GM19043 (cell line): ENCODE results near the gene SLC35E4.
"Not testable (repeated sequence)": the region's sequence is repeated elsewhere in the genome, so short reads cannot be mapped to it uniquely, and the experiment has no call there.

ENCODE experiments used
- ATAC-seq: cut with Tn5 transposase; IDR thresholded peaks from one replicate; pipeline ENCODE4 v1.9.1; 2021; ENCODE audit warnings: low read depth; ENCODE audit not compliant: unreplicated experiment

The SLC35E4 gene

GRCh38 chr22:30635273-30636225 is at the start of gene SLC35E4:
Gene SLC35E4, plus strand, starts transcription at chr22:30635781. Its CDS starts 670 bp downstream, at chr22:30636451.
- ATAC-seq, result peak; percentile 52

GRCh38 chr22:30586414-30586813 is 49.2 kb upstream of the SLC35E4 start:
- no peak for ATAC-seq

GRCh38 chr22:30591191-30591587 is 44.4 kb upstream of the SLC35E4 start:
- no peak for ATAC-seq

- peak; percentile 93 for ATAC-seq
Measured at GRCh38 chr22:30591588-30592359, 43.8 kb upstream of the SLC35E4 start, which contains the start of gene PES1. Gene PES1, minus strand, starts transcription at chr22:30591910. Its CDS starts 77 bp downstream, at chr22:30591833.

GRCh38 chr22:30592360-30592713 is 43.2 kb upstream of the SLC35E4 start:
- not testable (repeated sequence) for ATAC-seq

- ATAC-seq, result no peak
Measured at GRCh38 chr22:30596199-30596598, 39.4 kb upstream of the SLC35E4 start.

GRCh38 chr22:30596886-30597285 is 38.7 kb upstream of the SLC35E4 start:
- no peak for ATAC-seq

GRCh38 chr22:30598986-30599385 is 36.6 kb upstream of the SLC35E4 start:
- no peak for ATAC-seq

- ATAC-seq, result no peak
Measured at GRCh38 chr22:30600921-30601320, 34.7 kb upstream of the SLC35E4 start.

- ATAC-seq, result no peak
Measured at GRCh38 chr22:30601464-30601863, 34.1 kb upstream of the SLC35E4 start.

- ATAC-seq, result no peak
Measured at GRCh38 chr22:30602049-30602448, 33.5 kb upstream of the SLC35E4 start.

- no peak for ATAC-seq
Measured at GRCh38 chr22:30603801-30604200, 31.8 kb upstream of the SLC35E4 start.

- ATAC-seq, result no peak
Measured at GRCh38 chr22:30604723-30605122, 30.9 kb upstream of the SLC35E4 start.

- no peak for ATAC-seq
Measured at GRCh38 chr22:30605449-30606110, 30.0 kb upstream of the SLC35E4 start.

- ATAC-seq, result peak; percentile 53
Measured at GRCh38 chr22:30606455-30607299, 28.9 kb upstream of the SLC35E4 start, which contains the start of gene TCN2. Gene TCN2, plus strand, starts transcription at chr22:30607174. Its CDS starts 158 bp downstream, at chr22:30607332.

- no peak for ATAC-seq
Measured at GRCh38 chr22:30607300-30607930, 28.2 kb upstream of the SLC35E4 start.

GRCh38 chr22:30607939-30608338 is 27.6 kb upstream of the SLC35E4 start:
- ATAC-seq, result no peak

- ATAC-seq, result peak; percentile 46
Measured at GRCh38 chr22:30609260-30610185, 26.1 kb upstream of the SLC35E4 start.
